K562 (cell line): ENCODE measurements around the gene TMEM127. TPM values are rescaled to one million over a fixed set of nuclear protein-coding genes. Genes with fewer than 3 reads are reported as not detected.

Source experiments
- FOXO4 ChIP-seq: fragments of 450-650 bp; formaldehyde crosslinking; IDR thresholded peaks from 2 replicates; pipeline ENCODE4 v1.4.0; 2020; ENCODE audit warnings: mild to moderate bottlenecking, moderate library complexity
- KAT8 ChIP-seq: fragments of 450-650 bp; IDR thresholded peaks from 2 replicates; pipeline ENCODE4 v1.6.1; 2016; ENCODE audit warnings: low read depth, mild to moderate bottlenecking
- MED1 ChIP-seq: sonication (generic); formaldehyde crosslinking; IDR thresholded peaks from 2 replicates; pipeline ENCODE4 v1.8.1; 2023; ENCODE audit warnings: missing genetic modification reagents, borderline replicate concordance
- NR1H2 ChIP-seq: sonication (generic); formaldehyde crosslinking; IDR thresholded peaks from 2 replicates; pipeline ENCODE4 v1.4.0; 2020; ENCODE audit warnings: mild to moderate bottlenecking, missing genetic modification reagents
- NR4A1 ChIP-seq, 2 experiments: fragments of 250-450 bp in 1 of 2; fragments of 450-650 bp in 1 of 2; sonication (Bioruptor Pico) in 1 of 2; IDR thresholded peaks; 2 replicates each; pipeline versions ENCODE4 v1.4.0 to v1.6.1; 2016 to 2020; ENCODE audit warnings: mild to moderate bottlenecking in 2 of 2, missing compliant biosample characterization in 1 of 2, missing genetic modification characterization in 1 of 2, moderate library complexity in 1 of 2
- SPI1 ChIP-seq: IDR thresholded peaks from 2 replicates; pipeline ENCODE4 v1.6.1; 2011; ENCODE audit warnings: low read depth, low read length, control low read depth, borderline replicate concordance
- TEAD1 ChIP-seq, 2 experiments: fragments of 450-650 bp in 1 of 2; sonication (generic) in 1 of 2; formaldehyde crosslinking; IDR thresholded peaks; 2 replicates each; pipeline versions ENCODE4 v1.4.0 to v1.8.0; 2020 to 2022; ENCODE audit warnings: mild to moderate bottlenecking in 2 of 2, missing genetic modification reagents in 1 of 2
- YY1 ChIP-seq, 3 experiments: IDR thresholded peaks; 2 replicates each; pipeline ENCODE4 v1.6.1; 2011; ENCODE audit warnings: low read length in 2 of 3, mild to moderate bottlenecking in 2 of 3, moderate library complexity in 2 of 3, borderline replicate concordance in 1 of 3, control low read depth in 1 of 3, low read depth in 1 of 3; ENCODE audit not compliant: insufficient read depth in 3 of 3, insufficient replicate concordance in 2 of 3, control insufficient read depth in 1 of 3, insufficient read length in 1 of 3; ENCODE audit errors: extremely low read depth in 1 of 3
- ZFP1 ChIP-seq: fragments of 450-650 bp; formaldehyde crosslinking; IDR thresholded peaks from 2 replicates; pipeline ENCODE4 v1.4.0; 2020; ENCODE audit warnings: mild to moderate bottlenecking, mixed read lengths
- ZNF175 ChIP-seq: fragments of 200-800 bp; sonication (Bioruptor generic); IDR thresholded peaks from 2 replicates; pipeline ENCODE4 v1.6.1; 2016; ENCODE audit warnings: low read depth, mild to moderate bottlenecking, missing genetic modification characterization, missing compliant biosample characterization
- ZNF184 ChIP-seq: sonication (generic); formaldehyde crosslinking; IDR thresholded peaks from 2 replicates; pipeline ENCODE4 v1.5.0; 2020; ENCODE audit warnings: missing genetic modification reagents
- ZNF551 ChIP-seq: fragments of 250-450 bp; sonication (Bioruptor Pico); IDR thresholded peaks from 2 replicates; pipeline ENCODE4 v1.5.0; 2021; ENCODE audit warnings: mild to moderate bottlenecking, moderate library complexity
- ZNF561 ChIP-seq: fragments of 450-650 bp; formaldehyde crosslinking; conservative IDR thresholded peaks from 2 replicates; pipeline ENCODE4 v1.4.0; 2020; ENCODE audit warnings: mild to moderate bottlenecking, moderate library complexity
- ZNF778 ChIP-seq: fragments of 450-650 bp; formaldehyde crosslinking; IDR thresholded peaks from 2 replicates; pipeline ENCODE4 v1.4.0; 2020; ENCODE audit warnings: mild to moderate bottlenecking, moderate library complexity
- polyA plus RNA-seq, 8 experiments: library from polyadenylated mRNA; depleted of rRNA in 4 of 8; stranded (reverse) in 5 of 8; unstranded in 3 of 8; fragments of >200 nt; fragmentation: Nextera tagmentation in 2 of 8; fragmentation: Illumina TruSeq in 1 of 8; extraction: Ambion mirVana in 2 of 8; extraction: Trizol in 1 of 8; gene quantifications; 2 replicates each; pipeline versions ENCODE4 v1.2.1 to v1.2.3, GENCODE V29; 2011 to 2014; ENCODE audit warnings: inconsistent platforms in 1 of 8, missing spikeins in 1 of 8
- total RNA-seq, 7 experiments: library from RNA; depleted of rRNA in 6 of 7; stranded (reverse); fragments of >200 nt in 6 of 7; fragmentation: Illumina TruSeq in 2 of 7; extraction: Trizol in 2 of 7; gene quantifications; 2 replicates each; pipeline versions ENCODE4 v1.2.1 to v1.2.3, GENCODE V29; 2011 to 2021; ENCODE audit warnings: low replicate concordance in 1 of 7
- TF ChIP-seq, protein P1 (sequence below), 2 experiments: IDR thresholded peaks; 2 replicates each; pipeline ENCODE4 v1.6.1; 2012; ENCODE audit warnings: improper control_type of control experiment in 2 of 2, low read depth in 2 of 2, low read length in 2 of 2, borderline replicate concordance in 1 of 2
- TF ChIP-seq, protein P2 (sequence below): sonication (generic); formaldehyde crosslinking; IDR thresholded peaks from 2 replicates; pipeline ENCODE4 v1.8.1; 2023; ENCODE audit warnings: mild to moderate bottlenecking, missing genetic modification reagents, moderate library complexity
- TF ChIP-seq, protein P3 (sequence below): sonication (generic); formaldehyde crosslinking; IDR thresholded peaks from 2 replicates; pipeline ENCODE4 v1.8.0; 2023; ENCODE audit warnings: missing genetic modification reagents, mild to moderate bottlenecking, borderline replicate concordance

Gene TMEM127
- total and polyA plus RNA-seq, 9 of the 15 experiments (the other 6 are each of a cell fraction or from before 2014, with no cell fraction given) = 1.7 to 20.0 (median 9.9) TPM

- TF ChIP-seq, protein P1, sequence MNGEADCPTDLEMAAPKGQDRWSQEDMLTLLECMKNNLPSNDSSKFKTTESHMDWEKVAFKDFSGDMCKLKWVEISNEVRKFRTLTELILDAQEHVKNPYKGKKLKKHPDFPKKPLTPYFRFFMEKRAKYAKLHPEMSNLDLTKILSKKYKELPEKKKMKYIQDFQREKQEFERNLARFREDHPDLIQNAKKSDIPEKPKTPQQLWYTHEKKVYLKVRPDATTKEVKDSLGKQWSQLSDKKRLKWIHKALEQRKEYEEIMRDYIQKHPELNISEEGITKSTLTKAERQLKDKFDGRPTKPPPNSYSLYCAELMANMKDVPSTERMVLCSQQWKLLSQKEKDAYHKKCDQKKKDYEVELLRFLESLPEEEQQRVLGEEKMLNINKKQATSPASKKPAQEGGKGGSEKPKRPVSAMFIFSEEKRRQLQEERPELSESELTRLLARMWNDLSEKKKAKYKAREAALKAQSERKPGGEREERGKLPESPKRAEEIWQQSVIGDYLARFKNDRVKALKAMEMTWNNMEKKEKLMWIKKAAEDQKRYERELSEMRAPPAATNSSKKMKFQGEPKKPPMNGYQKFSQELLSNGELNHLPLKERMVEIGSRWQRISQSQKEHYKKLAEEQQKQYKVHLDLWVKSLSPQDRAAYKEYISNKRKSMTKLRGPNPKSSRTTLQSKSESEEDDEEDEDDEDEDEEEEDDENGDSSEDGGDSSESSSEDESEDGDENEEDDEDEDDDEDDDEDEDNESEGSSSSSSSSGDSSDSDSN (IDR thresholded peaks at IDR 0.05; ENCODE audit: borderline replicate concordance in 1 of 2, low read depth in 2 of 2, low read length in 2 of 2) = no peak
- TF ChIP-seq ZNF778 (CRISPR knock-in tag) (no peak), ZNF551 (CRISPR knock-in tag) (no peak), ZNF175 (peak; percentile 33; the same call in 1 of the 2 replicates), ZNF184 (no peak), YY1 (IDR thresholded peaks at IDR 0.05; ENCODE audit: borderline replicate concordance in 1 of 3, control insufficient read depth in 1 of 3, extremely low read depth in 1 of 3, insufficient read depth in 3 of 3, insufficient read length in 1 of 3, insufficient replicate concordance in 2 of 3, low read depth in 1 of 3, low read length in 2 of 3) (peak in 1 of 3 experiments; percentile 61), ZFP1 (CRISPR knock-in tag) (no peak), SPI1 (no peak), MED1 (no peak), KAT8 (no peak), NR1H2 (CRISPR knock-in tag) (peak; percentile 24; the same call in 1 of the 2 replicates), FOXO4 (no peak), ZNF561 (no peak), NR4A1 (CRISPR knock-in tag; IDR thresholded peaks at IDR 0.05) (no peak), NR4A1 (tag; IDR thresholded peaks at IDR 0.05) (no peak), TEAD1 (CRISPR knock-in tag; IDR thresholded peaks at IDR 0.05) (0 out of 4 replicates have a peak, but pooled peaks of 1 of the 2 experiments have one; percentile 36)
- TF ChIP-seq, protein P2, sequence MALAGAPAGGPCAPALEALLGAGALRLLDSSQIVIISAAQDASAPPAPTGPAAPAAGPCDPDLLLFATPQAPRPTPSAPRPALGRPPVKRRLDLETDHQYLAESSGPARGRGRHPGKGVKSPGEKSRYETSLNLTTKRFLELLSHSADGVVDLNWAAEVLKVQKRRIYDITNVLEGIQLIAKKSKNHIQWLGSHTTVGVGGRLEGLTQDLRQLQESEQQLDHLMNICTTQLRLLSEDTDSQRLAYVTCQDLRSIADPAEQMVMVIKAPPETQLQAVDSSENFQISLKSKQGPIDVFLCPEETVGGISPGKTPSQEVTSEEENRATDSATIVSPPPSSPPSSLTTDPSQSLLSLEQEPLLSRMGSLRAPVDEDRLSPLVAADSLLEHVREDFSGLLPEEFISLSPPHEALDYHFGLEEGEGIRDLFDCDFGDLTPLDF (CRISPR knock-in tag) = no peak
- TF ChIP-seq, protein P3, sequence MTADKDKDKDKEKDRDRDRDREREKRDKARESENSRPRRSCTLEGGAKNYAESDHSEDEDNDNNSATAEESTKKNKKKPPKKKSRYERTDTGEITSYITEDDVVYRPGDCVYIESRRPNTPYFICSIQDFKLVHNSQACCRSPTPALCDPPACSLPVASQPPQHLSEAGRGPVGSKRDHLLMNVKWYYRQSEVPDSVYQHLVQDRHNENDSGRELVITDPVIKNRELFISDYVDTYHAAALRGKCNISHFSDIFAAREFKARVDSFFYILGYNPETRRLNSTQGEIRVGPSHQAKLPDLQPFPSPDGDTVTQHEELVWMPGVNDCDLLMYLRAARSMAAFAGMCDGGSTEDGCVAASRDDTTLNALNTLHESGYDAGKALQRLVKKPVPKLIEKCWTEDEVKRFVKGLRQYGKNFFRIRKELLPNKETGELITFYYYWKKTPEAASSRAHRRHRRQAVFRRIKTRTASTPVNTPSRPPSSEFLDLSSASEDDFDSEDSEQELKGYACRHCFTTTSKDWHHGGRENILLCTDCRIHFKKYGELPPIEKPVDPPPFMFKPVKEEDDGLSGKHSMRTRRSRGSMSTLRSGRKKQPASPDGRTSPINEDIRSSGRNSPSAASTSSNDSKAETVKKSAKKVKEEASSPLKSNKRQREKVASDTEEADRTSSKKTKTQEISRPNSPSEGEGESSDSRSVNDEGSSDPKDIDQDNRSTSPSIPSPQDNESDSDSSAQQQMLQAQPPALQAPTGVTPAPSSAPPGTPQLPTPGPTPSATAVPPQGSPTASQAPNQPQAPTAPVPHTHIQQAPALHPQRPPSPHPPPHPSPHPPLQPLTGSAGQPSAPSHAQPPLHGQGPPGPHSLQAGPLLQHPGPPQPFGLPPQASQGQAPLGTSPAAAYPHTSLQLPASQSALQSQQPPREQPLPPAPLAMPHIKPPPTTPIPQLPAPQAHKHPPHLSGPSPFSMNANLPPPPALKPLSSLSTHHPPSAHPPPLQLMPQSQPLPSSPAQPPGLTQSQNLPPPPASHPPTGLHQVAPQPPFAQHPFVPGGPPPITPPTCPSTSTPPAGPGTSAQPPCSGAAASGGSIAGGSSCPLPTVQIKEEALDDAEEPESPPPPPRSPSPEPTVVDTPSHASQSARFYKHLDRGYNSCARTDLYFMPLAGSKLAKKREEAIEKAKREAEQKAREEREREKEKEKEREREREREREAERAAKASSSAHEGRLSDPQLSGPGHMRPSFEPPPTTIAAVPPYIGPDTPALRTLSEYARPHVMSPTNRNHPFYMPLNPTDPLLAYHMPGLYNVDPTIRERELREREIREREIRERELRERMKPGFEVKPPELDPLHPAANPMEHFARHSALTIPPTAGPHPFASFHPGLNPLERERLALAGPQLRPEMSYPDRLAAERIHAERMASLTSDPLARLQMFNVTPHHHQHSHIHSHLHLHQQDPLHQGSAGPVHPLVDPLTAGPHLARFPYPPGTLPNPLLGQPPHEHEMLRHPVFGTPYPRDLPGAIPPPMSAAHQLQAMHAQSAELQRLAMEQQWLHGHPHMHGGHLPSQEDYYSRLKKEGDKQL (CRISPR knock-in tag) = no peak
These were observed 40.1 kb upstream of the TMEM127 start (continued) for GRCh38 chr2:96305979-96306308.
